Right hindlimb (tissue), 1 donor: ENCODE data around the gene INSYN1.
"Not testable (repeated sequence)": the region's sequence is repeated elsewhere in the genome, so short reads cannot be mapped to it uniquely, and the experiment has no call there.

ENCODE experiments used
- DNase-seq: peaks from one replicate; pipeline ENCODE4 v3.0.0-alpha.2; 2018

Gene INSYN1

DNA sequence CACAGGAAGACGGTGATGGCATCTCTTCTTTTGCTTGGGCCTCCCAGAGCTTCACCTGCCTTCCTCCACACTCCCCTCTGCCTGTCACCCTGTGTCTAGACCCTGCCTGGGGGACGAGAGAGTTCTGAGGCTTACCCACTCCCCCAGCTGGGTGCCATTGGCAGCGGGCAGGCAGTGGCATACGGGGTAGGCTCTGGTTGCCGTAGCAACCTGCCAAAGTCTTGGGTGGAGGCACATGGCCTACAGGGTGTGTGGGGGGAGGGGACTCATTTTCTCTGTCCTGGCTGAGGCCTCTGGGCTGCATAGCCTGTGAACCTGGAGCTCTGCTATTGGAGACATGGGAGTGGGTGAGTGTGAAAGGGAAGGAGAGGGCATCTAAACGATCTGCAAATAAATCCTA, 4.4 kb downstream of the INSYN1 start:
- DNase-seq = no peak

DNA sequence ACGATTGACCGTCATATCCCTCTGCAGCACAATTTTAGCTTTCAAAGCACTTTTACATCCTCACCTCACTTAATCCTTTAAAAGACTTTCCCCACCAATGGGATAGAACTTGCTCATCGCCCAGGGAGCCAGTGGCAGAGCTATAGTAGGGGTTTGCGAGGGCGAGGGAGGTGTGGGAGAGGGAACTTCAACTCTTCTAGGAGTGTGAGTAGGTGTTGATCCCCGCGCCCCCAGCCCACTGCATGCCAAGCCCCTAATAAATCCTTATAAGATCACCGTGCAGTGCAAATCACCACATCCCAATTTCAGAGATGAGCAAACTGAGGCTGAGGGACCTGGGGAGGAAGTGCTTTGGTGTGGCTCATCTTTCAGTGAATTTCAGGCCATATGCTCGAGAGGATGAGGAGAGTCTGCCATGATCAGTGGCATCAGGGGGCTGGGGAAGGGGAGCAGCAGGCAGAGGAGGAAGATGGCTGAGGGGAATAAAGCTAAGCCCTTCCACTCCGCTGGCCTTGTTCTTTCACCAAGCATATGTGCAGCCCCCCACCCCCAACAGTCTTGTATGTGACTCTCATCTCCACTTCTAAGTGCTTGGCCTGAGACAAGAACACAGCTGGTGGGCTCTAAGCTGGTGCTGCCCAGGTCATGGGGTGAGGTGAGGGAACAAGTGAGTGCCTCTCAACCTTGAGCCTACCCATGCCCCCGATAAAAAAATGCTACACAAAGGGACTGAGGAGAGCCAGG, 5.1 kb downstream of the INSYN1 start:
- DNase-seq = no peak

DNA sequence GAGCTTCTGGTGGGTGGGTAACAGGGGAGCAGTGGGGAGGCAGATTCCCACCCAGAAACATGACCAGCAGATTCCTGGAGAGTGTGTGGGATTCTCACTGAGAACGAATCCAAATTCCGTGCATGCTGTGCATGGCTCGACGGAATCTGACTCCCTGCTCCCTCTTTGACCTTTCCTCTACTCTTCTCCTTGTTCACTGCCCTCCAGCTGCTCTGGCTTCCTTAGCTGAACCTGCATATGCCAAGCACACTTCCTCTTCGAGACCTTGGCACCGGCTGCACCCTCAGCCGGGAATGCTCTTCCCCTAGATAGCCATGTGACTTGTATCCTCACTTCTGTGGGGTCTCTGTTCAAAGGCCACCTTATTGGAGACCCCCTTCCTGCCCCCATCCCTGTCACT, 6.3 kb downstream of the INSYN1 start:
- no peak for DNase-seq

DNA sequence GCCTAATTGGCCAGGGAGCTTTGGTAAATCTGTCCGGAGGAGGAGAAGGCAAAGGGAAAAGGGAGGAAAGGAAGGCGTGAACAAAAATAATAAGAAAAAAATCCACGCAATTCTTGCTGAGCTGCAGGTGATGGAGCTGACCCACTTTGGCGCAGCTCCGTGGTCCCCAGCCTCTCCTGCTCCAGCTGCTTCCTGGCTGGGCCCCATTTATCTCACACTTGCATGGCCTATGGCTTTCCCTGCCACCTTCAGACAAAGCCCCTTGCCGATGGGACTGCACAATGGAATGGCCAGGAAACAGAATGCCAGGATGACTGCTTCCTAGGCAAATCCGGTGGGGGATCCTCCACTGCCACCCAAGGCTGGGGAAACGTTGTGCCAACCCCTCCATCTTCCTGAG, 6.9 kb downstream of the INSYN1 start:
- DNase-seq = no peak

DNA sequence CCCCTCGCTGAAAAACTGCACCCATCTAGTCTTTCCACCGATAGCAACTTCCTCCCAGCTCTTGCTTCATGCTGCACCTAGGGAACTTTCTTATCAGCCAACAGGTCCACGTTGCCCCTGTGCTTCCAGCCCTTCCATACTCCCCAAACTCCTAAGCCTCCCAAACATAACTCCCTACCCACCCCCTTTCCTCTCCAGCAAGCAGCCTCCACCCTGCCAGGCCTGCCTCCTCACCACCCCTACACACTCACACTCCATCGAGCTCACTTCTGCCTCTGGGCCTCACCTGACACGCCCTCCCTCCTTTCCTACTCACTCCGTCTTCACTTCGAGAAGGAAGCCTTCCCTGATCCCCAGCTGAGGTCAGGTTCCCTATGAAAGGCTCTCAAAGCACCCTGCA, 8.1 kb downstream of the INSYN1 start:
- DNase-seq = no peak

DNA sequence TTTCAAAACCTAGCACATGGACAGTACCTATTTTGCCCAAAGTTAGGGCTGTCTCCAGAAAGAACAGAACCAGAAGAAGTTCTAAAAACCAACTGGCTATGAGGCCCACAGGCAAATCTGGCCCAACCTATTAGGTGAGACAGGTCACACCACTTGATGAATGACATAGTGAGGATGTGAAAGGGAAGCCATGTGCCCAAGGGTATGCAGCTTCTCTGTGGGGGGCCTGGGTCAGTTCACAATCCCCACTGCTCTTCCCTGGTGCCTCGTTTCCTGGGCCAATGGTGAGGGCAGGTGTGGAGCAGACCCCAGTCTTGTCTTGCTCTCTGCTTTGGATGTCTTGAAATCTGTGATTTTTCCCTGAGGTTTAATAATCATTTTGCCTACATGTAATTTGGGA, 8.9 kb downstream of the INSYN1 start:
- DNase-seq = no peak

DNA sequence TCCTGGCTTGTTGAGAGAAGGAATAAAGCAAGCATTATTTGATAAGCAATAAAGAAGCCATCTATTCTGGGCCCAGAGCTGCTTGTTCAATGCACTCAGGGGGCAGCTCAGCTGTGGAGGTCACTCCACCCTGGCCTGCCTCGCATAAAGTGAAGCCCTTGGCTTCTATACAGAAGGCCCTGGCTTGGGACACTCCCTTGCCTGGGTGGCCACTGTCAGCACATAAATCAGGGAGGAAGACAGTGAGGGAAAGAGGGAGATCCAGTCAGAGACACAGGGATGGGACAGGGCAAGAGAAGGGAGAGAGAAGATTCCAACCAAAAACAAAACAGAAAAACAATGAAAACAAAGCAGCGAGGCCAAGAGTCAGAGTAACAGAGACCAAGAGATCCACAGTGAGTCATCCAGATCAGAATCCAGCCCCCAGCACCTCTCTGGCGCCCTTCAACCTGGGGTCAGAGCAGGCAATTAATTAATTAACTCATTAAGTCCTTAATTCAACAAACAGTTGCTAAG, 11.8 kb downstream of the INSYN1 start:
- DNase-seq = no peak

DNA sequence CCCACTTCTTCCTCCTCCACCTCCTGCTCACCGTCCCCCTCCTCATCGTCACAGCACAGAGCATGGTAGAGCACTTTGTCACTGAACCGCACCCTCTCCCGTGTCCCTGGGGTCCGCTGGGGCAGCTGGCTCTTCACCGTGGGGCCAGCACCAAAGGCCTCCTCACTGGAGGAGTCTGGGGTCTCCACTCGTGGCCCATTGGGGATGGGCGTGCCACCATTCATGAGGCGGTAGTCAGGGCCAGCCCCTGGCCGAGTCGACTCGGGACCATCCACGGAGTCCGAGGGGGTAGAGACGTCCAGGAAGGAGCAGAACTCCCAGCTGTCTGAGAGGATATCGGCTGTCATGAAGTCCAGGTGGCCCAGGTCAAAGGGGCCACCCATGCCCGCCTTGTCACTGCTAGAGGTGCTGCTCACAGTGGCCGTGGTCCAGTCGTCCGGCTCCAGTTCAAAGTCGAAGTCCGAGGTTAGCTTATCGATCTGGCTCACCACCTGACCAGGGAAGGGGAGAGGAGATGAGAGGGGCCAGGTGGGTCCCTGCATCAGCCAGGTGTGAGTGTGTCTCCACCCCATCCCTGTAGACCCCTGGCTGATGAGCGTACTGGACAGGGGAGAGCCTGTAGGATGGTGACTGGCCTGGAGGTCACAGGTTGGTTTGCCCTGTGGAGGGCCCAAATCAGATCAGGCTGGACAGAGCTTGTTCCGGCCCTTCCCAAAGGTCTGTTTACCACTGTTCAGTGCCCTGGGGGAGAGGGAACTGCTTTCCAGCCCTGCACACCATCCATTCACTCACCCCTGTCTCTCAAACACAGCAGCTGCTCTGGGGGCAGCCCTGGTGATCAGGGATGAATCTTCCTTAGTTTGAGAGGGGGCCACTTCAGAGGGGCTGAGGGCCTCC, 12.8 kb downstream of the INSYN1 start:
- no peak for DNase-seq

DNA sequence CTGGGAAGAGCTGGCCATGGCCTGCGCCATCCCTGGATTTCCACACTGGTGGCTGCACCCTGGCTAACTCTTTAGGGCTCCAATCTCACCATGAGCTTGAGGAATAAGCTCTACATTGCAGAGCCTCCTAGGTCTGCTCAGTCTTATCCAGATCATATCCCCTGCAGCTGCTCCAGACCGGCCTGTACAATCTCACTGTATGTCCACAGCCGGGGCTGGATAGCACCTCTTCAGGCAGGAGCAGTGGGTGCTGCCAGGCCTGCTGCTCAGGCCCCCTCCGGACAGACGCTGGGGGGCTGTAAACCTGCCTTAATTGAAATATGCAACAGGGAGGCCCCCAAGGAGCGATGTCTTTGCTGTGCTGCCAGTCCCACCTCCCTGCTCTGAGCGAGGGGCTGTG, 15.6 kb downstream of the INSYN1 start:
- DNase-seq = no peak

DNA sequence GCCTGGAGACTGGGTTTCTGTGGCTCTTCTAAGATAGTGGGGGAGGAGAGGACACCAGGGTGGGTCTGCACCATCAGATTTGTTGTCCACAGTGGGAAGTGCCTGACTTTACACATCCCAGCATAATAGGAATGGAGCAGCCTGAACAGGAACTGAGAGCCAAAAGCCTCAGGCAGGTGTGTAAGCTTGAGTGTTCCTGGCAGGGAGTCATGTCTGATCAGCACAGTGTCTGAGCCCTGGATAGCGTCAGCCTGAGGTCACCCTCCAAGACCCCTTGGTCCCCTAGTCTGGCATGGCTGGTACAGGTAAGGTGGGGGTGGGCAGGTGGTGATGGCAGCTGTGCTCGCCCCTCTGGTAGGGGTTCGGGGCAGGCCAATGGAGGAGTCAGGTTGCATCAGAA, 20.2 kb downstream of the INSYN1 start:
- no peak for DNase-seq

DNA sequence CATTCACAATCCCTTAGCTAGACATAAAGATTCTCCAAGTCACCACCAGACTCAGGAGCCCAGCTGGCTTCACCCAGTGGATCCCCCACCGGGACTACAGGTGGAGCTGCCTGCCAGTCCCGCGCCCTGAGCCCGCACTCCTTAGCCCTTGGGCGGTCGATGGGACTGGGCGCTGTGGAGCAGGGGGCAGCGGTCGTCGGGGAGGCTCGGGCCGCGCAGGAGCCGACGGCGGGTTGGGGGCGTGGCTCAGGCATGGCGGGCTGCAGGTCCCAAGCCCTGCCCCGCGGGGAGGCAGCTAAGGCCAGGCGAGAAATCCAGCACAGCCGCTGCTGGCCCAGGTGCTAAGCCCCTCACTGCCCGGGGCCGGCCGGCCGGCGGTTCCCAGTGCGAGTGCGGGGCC, 21.1 kb downstream of the INSYN1 start:
- DNase-seq = not testable (repeated sequence)

DNA sequence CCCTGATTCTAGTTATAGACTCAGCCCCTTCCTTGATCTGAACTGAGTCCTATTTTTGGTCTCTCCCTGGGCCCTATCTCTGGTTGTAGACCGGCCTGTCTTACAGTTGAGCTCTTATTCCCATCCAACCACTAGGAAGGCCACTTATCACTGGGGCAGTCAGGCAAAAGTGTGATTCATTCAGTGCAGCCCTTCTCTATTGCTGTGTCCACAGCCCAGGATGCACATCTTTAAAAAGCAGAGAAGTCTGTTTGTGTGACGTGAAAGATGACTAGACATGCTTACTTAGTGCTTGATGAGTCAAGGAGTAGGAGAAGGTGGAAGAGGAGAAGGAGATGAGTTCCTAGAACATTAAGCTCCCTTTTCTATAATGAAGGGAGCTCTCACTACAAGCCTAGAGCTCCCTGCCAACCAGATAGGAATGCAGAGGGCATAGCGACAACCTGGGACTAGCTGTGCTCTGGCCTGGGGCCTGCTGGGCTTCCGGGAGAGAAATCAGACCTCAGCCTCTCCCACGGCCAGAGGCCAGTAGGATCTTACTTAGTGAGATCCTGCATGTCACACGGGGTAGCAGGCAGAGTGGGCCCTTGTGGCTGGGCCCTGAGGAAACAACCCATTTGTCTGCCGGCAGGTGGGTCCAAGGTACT, 25.7 kb downstream of the INSYN1 start:
- no peak for DNase-seq

DNA sequence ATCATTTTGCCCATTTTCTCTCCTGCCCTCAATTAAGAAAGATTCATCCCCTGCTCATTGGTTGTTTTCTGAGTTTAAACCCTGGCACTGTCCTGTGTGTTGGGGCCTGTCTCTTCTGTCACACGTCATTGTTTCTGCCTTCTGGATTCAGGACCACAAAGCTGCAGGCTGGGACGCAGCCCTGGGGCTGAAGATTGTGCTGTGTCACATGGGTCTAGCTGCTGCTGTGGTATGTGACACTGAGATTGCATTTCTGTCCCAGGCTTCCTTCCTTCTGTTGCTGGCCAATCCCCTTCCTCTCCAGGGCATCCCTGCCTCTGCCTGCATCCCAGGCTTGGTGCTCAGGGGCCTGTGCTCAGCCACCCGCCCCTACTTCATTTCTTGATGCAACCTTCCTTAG, 28.9 kb downstream of the INSYN1 start:
- no peak for DNase-seq

DNA sequence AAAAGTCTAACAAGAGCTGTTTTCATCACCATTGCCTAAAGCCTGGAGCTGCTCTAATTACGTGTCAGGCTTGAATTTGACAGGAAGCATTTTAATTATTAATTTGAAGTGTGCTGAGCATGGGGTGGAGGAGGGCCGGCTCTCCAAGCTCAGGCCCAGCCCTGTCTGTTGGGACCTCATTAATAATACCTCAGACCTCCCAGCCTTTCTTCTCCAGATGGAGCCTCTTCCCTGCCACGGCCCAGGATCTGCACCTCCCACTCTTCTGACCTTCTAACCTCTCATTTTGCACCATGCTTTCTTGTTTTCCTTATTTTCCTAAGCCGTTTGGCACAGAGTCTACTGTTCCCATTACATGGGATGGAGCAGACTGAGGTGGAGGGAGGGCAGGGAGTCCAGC, 30.0 kb downstream of the INSYN1 start:
- no peak for DNase-seq

DNA sequence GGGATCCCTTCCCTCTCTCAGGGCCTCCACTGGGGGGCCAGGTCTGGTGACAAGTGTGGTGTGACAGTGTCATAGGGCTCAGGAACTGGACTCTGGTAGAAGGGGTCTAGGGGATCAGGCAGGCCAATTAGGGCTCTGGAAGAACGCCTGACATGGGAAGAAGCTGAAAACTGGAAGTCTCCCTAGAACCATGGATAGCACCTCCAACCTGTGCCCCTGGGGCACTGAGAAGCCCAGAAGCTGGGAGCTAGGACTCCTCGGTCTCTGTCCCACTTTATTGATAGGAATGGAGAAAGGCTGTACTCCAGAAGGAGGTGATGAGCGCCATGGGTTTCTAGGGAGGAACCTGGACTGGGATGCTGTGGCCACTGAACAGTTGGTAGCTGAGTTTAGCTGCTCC, 30.7 kb downstream of the INSYN1 start:
- no peak for DNase-seq

DNA sequence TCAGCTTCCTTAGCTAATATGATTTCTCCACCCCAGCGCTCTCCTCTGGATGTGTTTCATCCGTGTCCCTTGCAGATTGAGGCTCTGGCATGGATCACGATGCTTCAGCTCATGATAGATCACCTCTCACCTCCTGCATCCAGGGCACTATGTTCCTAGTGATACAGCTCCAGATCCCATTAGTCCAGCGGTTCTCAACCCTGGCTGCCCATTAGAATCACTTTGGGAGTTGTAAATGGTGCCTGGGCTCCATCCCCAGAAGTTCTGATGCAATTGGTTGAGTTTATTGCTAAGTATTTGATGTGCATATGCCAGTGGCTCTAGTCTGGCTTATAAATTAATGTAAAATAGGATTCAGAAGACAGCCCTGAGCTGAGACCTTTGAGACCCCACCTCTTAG, 34.5 kb downstream of the INSYN1 start:
- no peak for DNase-seq

DNA sequence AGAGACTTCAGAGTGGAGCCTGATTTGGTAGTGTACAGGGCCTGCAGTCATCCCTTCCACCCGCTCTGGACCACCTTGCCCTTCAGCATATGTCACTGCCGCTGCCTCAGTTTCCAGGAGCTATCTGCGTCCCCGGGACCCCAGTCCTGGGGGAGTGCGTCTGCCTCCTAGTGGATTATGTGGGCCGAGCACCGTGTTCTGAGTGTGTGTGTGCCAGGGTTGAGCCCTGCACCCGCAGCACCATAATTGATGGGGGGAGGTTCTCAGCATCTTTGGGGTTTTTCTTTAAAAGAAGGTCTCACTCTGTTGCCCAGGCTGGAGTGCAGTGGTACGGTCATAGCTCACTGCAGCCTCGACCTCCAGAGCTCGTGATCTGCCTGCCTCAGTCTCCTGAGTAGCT, 35.3 kb downstream of the INSYN1 start:
- no peak for DNase-seq

DNA sequence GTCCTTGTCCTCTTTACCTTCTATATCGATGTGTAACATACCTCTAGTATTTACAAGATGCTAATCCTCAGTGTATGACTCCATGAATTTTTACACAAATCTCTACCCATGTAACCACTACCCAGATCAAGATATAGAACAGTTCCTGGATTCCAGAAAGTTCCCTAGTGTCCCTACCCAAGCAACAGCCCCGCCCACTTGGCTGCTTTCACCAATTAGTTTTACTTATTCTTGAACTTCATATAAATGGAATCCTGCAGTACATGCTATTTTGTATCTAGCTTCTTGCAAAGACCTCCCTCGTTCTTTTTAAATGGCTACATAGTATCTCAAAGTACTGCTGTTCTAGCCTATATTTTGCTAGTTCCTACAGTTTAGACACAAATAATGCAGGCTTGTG, 35.9 kb downstream of the INSYN1 start:
- no peak for DNase-seq

DNA sequence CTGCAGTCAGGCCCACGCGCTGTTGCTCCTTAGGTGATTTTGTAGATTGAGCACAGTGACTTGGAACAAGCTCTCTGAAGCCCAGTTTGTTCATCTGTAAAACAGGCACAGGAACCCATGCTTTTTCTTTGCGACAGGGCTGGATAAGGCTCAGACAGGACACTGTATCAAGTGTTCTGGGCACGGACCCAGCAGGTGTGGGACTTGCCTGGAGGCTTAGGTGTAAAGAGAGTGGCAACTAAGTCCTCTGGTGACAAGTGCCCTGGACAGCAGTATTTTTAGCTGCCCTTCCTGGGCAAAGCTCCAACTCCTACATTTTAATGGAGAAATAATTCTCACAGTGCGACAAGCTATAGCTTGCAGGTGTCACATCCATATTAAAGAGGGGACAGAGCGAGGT, 36.7 kb downstream of the INSYN1 start:
- no peak for DNase-seq

DNA sequence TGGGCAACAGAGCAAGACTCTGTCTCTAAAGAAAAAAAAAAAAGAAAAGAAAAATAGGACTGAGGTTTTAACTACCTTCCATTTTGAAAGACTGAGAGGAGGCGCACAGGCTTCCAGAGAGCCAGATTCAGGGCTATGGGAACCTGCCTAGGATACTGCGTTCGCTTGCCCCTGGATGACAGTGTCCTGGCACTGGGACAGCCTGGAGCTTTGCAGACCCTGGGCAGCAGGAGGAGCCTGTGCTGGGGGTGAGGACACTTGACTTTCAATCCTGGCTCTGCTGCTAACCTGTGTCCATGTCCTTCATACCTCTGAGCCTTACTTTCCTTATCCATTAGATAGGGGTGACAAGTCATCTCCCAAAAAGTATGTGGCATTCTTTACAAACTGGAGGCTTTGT, 37.7 kb downstream of the INSYN1 start:
- DNase-seq = no peak

DNA sequence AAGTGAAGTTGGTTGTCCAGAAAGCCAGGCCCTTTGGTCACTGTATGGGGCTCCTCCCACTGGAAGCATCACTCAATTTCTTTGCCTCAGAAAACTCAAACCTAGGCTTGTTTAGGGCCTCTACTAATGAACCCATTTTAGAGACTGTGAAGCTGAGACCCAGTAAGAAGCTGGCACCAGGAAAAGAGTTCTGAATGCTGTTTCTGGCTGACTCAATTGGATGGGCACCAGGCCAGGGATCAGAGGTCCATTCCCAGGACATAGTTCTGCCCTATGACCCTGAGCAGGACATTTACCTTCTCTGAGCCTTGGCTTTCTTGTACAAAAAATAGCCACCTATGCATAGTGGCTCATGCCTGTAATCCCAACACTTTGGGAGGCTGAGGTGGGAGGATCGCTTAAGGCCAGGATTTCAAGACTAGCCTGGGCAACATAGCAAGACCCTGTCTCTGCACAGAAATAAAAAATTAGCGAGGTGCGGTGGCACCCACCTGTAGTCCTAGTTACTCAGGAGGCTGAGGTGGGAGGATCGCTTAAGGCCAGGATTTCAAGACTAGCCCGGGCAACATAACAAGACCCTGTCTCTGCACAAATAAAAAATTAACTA, 38.4 kb downstream of the INSYN1 start:
- no peak for DNase-seq

DNA sequence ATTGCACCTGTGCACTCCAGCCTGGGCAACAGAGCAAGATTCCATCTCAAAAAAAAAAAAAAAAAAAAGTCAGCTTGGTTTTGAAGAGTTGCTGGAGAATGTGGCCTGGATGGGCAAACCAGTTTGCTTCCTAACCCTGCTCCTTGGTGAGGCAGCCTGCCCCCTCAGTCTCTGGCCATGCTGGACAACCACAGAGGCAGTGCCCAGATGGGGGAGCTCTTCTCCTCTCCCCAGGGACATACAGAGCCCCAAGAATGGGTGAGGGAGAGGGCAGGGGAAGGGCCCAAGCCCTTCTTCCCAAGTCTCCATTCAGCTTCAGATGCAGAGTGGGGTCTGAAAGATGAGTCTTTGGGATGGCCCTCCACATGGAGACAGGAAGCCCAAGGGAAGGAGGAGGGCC, 41.0 kb downstream of the INSYN1 start:
- no peak for DNase-seq

DNA sequence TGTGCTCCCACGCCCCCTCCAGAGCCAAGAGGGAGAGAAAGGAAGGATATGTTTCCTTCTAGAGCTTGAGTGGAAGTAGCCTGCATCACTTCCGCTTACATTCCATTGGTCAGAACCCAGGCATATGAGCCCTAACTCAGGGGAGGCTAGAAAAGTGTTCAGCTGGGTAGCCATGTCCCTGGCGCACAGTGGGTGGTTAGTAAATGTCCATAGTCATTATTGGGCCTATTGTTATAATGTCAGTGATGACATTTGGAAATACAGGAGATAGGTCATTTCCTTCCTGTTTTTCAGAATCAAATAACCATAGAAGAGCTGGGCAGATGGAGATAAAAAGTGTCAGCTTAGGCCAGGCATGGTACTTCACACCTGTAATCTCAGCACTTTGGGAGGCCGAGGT, 41.6 kb downstream of the INSYN1 start:
- no peak for DNase-seq
